Psoas muscle (tissue), 8 donors: Measurements from ENCODE around the gene RIN3. TPM values are rescaled to one million over a fixed set of nuclear protein-coding genes. Genes with fewer than 3 reads are reported as not detected.

Experiments
- ATAC-seq, 4 donors: fragments of 200-7000 bp; cut with Tn5 transposase; one replicate each; pipeline ENCODE4 v1.9.1; 2020; ENCODE audit warnings: moderate library complexity in 3 of 4, mild to moderate bottlenecking in 2 of 4
- DNase-seq, 2 donors: peaks; one replicate each; pipeline ENCODE4 v3.0.0-alpha.2; 2020
- H3K27ac ChIP-seq: fragments of 200-600 bp; one replicate; pipeline ENCODE4 v1.8.0; 2022
- H3K27me3 ChIP-seq, 3 donors: fragments of 200-600 bp in 1 of 3; one replicate each; pipeline versions ENCODE4 v1.6.1 to v1.8.0; 2013 to 2022; ENCODE audit warnings: low read length in 2 of 3, mild to moderate bottlenecking in 2 of 3, moderate library complexity in 1 of 3; ENCODE audit not compliant: insufficient read depth in 3 of 3
- H3K36me3 ChIP-seq, 2 donors: fragments of 200-600 bp in 1 of 2; one replicate each; pipeline versions ENCODE4 v1.6.1 to v1.8.0; 2013 to 2022; ENCODE audit warnings: low read depth in 1 of 2, mild to moderate bottlenecking in 1 of 2, moderate library complexity in 1 of 2; ENCODE audit not compliant: insufficient read depth in 1 of 2
- H3K4me1 ChIP-seq: fragments of 200-600 bp; one replicate; pipeline ENCODE4 v1.8.0; 2022
- H3K4me3 ChIP-seq: fragments of 200-600 bp; one replicate; pipeline ENCODE4 v1.8.0; 2022; ENCODE audit warnings: mild to moderate bottlenecking
- H3K9me3 ChIP-seq: fragments of 200-600 bp; one replicate; pipeline ENCODE4 v1.8.0; 2022
- CTCF ChIP-seq: fragments of 200-600 bp; IDR thresholded peaks from one replicate; pipeline ENCODE4 v1.8.0; 2022; ENCODE audit warnings: antibody characterized with exemption
- WGBS, 3 donors: extraction: QIAGEN DNeasy Blood & Tissue Kit; methylation state at CpG; one replicate each; pipeline versions ENCODE4 v1.1.6 to v1.1.7; 2013; 5-methylcytosine and 5-hydroxymethylcytosine counted together
- intact Hi-C, 2 donors: fragments of 100-400 bp; cut with DNase I; formaldehyde crosslinking; loops; one replicate each; pipeline versions ENCODE4 v1.11.0 to v1.14.2; 2022
- polyA plus RNA-seq, 3 donors: library from polyadenylated mRNA; stranded (reverse); fragments of 200-250 nt; gene quantifications; one replicate each; pipeline ENCODE4 v1.2.3, GENCODE V29; 2013
- total RNA-seq, 4 donors: library from RNA; stranded (reverse); fragmentation: NEBNext Ultra II Directional in 2 of 4; extraction: Animal tissue kit (Norgen Biotek cat#: 25700) in 2 of 4; gene quantifications; one replicate each; pipeline versions ENCODE4 v1.2.1 to v1.2.4, GENCODE V29; 2021 to 2023
- donor health status: healthy with polysubstance abuse.
- donor health status: DM: no; HTN: no; CAD: no; lungs with moderate emphysema.
- donor health status: Bipolar disorder and iron deficiency.
- donor health status: healthy.
- donor health status: DM: yes; HTN: yes; CAD: no.
- donor health status: DM: no; HTN: no; CAD: no.
- donor health status: DM: no; HTN: no; CAD: no.
- donor health status: DM: yes; HTN: yes; CAD: no.

Gene RIN3
- total and polyA plus RNA-seq, 7 donors = 1.2 to 8.7 (median 3.8) TPM

GRCh38 chr14:92564344-92565039 lies 50.9 kb downstream of the RIN3 start:
- H3K4me3 ChIP-seq = no peak overlapping the region
- ATAC-seq = no peak
- H3K9me3 ChIP-seq = no peaks in the 10 kb centered on the region
- TF ChIP-seq CTCF = no peak
- no peaks in the 10 kb centered on the region for H3K4me1 ChIP-seq
- H3K36me3 ChIP-seq = no peaks in the 10 kb centered on the region
- DNase-seq = peak; percentile 34 to 56
- H3K27ac ChIP-seq = no peak overlapping the region
- 72 to 89% (median 74%) methylated on average over 13 of the region's 13 CpGs for WGBS, 3 donors
- intact Hi-C loops = no loop called here
- H3K27me3 ChIP-seq = peaks cover 0 to 1% (median 0%) of the 10 kb centered on the region in 3 donors

GRCh38 chr14:92565040-92565717 lies 51.6 kb downstream of the RIN3 start:
- no peak overlapping the region for H3K27ac ChIP-seq

GRCh38 chr14:92565718-92566115 lies 52.1 kb downstream of the RIN3 start:
- intact Hi-C loops = no loop called here
- ATAC-seq = no peak

More at GRCh38 chr14:92565040-92565717, 51.6 kb downstream of the RIN3 start:
- 78 to 88% (median 82%) methylated on average over 6 of the region's 6 CpGs for WGBS, 3 donors
- Histone ChIP-seq H3K36me3 (no peaks in the 10 kb centered on the region), H3K9me3 (no peaks in the 10 kb centered on the region), H3K4me1 (no peaks in the 10 kb centered on the region), H3K27me3 (peaks cover 0 to 1% (median 0%) of the 10 kb centered on the region in 3 donors), H3K4me3 (no peak overlapping the region)
- DNase-seq (no peak), ATAC-seq (no peak)
- intact Hi-C loops = no loop called here
- TF ChIP-seq CTCF = no peak

GRCh38 chr14:92567173-92567725 lies 53.7 kb downstream of the RIN3 start:
- H3K4me3 ChIP-seq = no peak overlapping the region
- no peak overlapping the region for H3K27ac ChIP-seq
- no peak for TF ChIP-seq CTCF
- DNase-seq = no peak
- no peaks in the 10 kb centered on the region for H3K4me1 ChIP-seq
- WGBS, 3 donors = 98% methylated on average over 2 of the region's 2 CpGs
- H3K36me3 ChIP-seq = no peaks in the 10 kb centered on the region
- no peaks in the 10 kb centered on the region for H3K9me3 ChIP-seq
- no peak for ATAC-seq
- H3K27me3 ChIP-seq = peaks cover 0 to 1% (median 0%) of the 10 kb centered on the region in 3 donors
- intact Hi-C loops = no loop called here

More at GRCh38 chr14:92565718-92566115, 52.1 kb downstream of the RIN3 start:
- 93 to 94% (median 93%) methylated on average over 2 of the region's 2 CpGs for WGBS, 3 donors
- Histone ChIP-seq H3K27ac (no peak overlapping the region), H3K4me3 (no peak overlapping the region), H3K36me3 (no peaks in the 10 kb centered on the region), H3K4me1 (no peaks in the 10 kb centered on the region), H3K9me3 (no peaks in the 10 kb centered on the region), H3K27me3 (peaks cover 0 to 1% (median 0%) of the 10 kb centered on the region in 3 donors)
- no peak for DNase-seq
- TF ChIP-seq CTCF = no peak
